Suprapubic skin (tissue), 4 donors: ENCODE measurements around the gene MCM3. TPM values are rescaled to one million over a fixed set of nuclear protein-coding genes. Genes with fewer than 3 reads are reported as not detected.

Experiments used
- DNase-seq, 2 donors: peaks; one replicate each; pipeline ENCODE4 v3.0.0-alpha.2; 2019; ENCODE audit warnings: low spot score in 2 of 2
- H3K27ac ChIP-seq: fragments of 200-600 bp; sonication (generic); one replicate; pipeline ENCODE4 v1.5.1; 2019
- H3K27me3 ChIP-seq: fragments of 200-600 bp; sonication (generic); one replicate; pipeline ENCODE4 v1.5.1; 2019
- H3K36me3 ChIP-seq: fragments of 200-600 bp; sonication (generic); one replicate; pipeline ENCODE4 v1.5.1; 2019
- H3K4me1 ChIP-seq: fragments of 200-600 bp; sonication (generic); one replicate; pipeline ENCODE4 v1.5.1; 2019
- H3K4me3 ChIP-seq: fragments of 200-600 bp; sonication (generic); one replicate; pipeline ENCODE4 v1.5.1; 2019; ENCODE audit warnings: mild to moderate bottlenecking
- H3K9me3 ChIP-seq: fragments of 200-600 bp; sonication (generic); one replicate; pipeline ENCODE4 v1.5.1; 2019
- EP300 ChIP-seq: sonication (generic); formaldehyde crosslinking; IDR thresholded peaks from one replicate; pipeline ENCODE4 v1.6.1; 2017; ENCODE audit warnings: antibody characterized with exemption
- POLR2A ChIP-seq, 2 donors: fragments of 450-650 bp; IDR thresholded peaks; one replicate each; pipeline ENCODE4 v1.6.1; 2017; ENCODE audit warnings: antibody characterized with exemption in 2 of 2, mild to moderate bottlenecking in 2 of 2, moderate library complexity in 2 of 2
- POLR2AphosphoS5 ChIP-seq, 3 donors: sonication (generic); formaldehyde crosslinking; IDR thresholded peaks; one replicate each; pipeline ENCODE4 v1.6.1; 2017; ENCODE audit warnings: antibody characterized with exemption in 3 of 3
- total RNA-seq, 4 donors: library from RNA; depleted of rRNA; stranded (reverse); fragments of >200 nt; gene quantifications; one replicate each; pipeline ENCODE4 v1.1.0, GENCODE V29; 2016
- TF ChIP-seq, protein P1 (sequence below), 2 donors: fragments of 200-600 bp in 1 of 2; fragments of 450-650 bp in 1 of 2; sonication (generic) in 1 of 2; IDR thresholded peaks; one replicate each; pipeline ENCODE4 v1.5.1; 2016 to 2019; ENCODE audit warnings: antibody characterized with exemption in 2 of 2, mild to moderate bottlenecking in 1 of 2, moderate library complexity in 1 of 2

Gene MCM3
- total RNA-seq, 4 donors from 2014 or later, result 26.4 to 38.5 (median 31.8) TPM

GRCh38 chr6:52215787-52216186 lies 68.8 kb downstream of the MCM3 start:
- no peak for TF ChIP-seq POLR2AphosphoS5 (IDR thresholded peaks at IDR 0.05)
- no peak for TF ChIP-seq POLR2A (IDR thresholded peaks at IDR 0.05)
- TF ChIP-seq, protein P1, sequence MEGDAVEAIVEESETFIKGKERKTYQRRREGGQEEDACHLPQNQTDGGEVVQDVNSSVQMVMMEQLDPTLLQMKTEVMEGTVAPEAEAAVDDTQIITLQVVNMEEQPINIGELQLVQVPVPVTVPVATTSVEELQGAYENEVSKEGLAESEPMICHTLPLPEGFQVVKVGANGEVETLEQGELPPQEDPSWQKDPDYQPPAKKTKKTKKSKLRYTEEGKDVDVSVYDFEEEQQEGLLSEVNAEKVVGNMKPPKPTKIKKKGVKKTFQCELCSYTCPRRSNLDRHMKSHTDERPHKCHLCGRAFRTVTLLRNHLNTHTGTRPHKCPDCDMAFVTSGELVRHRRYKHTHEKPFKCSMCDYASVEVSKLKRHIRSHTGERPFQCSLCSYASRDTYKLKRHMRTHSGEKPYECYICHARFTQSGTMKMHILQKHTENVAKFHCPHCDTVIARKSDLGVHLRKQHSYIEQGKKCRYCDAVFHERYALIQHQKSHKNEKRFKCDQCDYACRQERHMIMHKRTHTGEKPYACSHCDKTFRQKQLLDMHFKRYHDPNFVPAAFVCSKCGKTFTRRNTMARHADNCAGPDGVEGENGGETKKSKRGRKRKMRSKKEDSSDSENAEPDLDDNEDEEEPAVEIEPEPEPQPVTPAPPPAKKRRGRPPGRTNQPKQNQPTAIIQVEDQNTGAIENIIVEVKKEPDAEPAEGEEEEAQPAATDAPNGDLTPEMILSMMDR (IDR thresholded peaks at IDR 0.05), result no peak
- no peak for TF ChIP-seq EP300
- Histone ChIP-seq H3K9me3 (no peaks in the 10 kb centered on the region), H3K4me3 (no peak overlapping the region), H3K36me3 (no peaks in the 10 kb centered on the region), H3K27ac (no peak overlapping the region), H3K27me3 (peaks cover 3% of the 10 kb centered on the region), H3K4me1 (no peaks in the 10 kb centered on the region)
- DNase-seq, result no peak

Other genes with a start within 250 kb of the MCM3 start
- gene PKHD1, start 197.1 kb downstream of the MCM3 start, total RNA-seq, result under 1 TPM; 0.11 to 0.68 (median 0.42) TPM
- not detected for gene IL17A, start 98.4 kb downstream of the MCM3 start, total RNA-seq
- not detected for gene IL17F, start 40.2 kb downstream of the MCM3 start, total RNA-seq
- 1 to 10 TPM; 2.2 to 6.5 (median 2.8) TPM for gene PAQR8, start 77.4 kb upstream of the MCM3 start, total RNA-seq
- 10 to 100 TPM; 14.0 to 63.0 (median 27.6) TPM for gene EFHC1, start 135.6 kb upstream of the MCM3 start, total RNA-seq